ENCODE measurements around the gene INSM1. TPM values are rescaled to one million over a fixed set of nuclear protein-coding genes. Genes with fewer than 3 reads are reported as not detected.
"Not testable (repeated sequence)": the region's sequence is repeated elsewhere in the genome, so short reads cannot be mapped to it uniquely, and the experiment has no call there.

INSM1 gene, protein sequence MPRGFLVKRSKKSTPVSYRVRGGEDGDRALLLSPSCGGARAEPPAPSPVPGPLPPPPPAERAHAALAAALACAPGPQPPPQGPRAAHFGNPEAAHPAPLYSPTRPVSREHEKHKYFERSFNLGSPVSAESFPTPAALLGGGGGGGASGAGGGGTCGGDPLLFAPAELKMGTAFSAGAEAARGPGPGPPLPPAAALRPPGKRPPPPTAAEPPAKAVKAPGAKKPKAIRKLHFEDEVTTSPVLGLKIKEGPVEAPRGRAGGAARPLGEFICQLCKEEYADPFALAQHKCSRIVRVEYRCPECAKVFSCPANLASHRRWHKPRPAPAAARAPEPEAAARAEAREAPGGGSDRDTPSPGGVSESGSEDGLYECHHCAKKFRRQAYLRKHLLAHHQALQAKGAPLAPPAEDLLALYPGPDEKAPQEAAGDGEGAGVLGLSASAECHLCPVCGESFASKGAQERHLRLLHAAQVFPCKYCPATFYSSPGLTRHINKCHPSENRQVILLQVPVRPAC
- polyA plus RNA-seq (ENCODE audit: insufficient read depth in 1 of 5, insufficient read length in 5 of 5, low replicate concordance in 1 of 5) = 1 to 10 TPM in 1 of 5 donors, under 1 TPM in 4; 0.66 to 1.8 (median 0.81) TPM
- long read RNA-seq, donor 1, partial matches to known transcripts = 0 of 4 reads
- long read RNA-seq, donor 1, other reads (novel, unspliced or antisense) = 0 of 4 reads
- long read RNA-seq, donor 2, partial matches to known transcripts = 0 of 1 reads
- long read RNA-seq, donor 2, other reads (novel, unspliced or antisense) = 0 of 1 reads
- long read RNA-seq, donor 3, partial matches to known transcripts = 0 of 1 reads
- long read RNA-seq, donor 3, other reads (novel, unspliced or antisense) = 0 of 1 reads
- long read RNA-seq, donor 4, partial matches to known transcripts = 0 of 3 reads
- long read RNA-seq, donor 4, other reads (novel, unspliced or antisense) = 0 of 3 reads
- long read RNA-seq, donor 5, transcript INSM1-201 (1 exons, 2,829 nt) = major isoform, 5 of 5 reads
- long read RNA-seq, donor 5, partial matches to known transcripts = 0 of 5 reads
- long read RNA-seq, donor 5, other reads (novel, unspliced or antisense) = 0 of 5 reads
- long read RNA-seq, donor 6, transcript INSM1-201 (1 exons, 2,829 nt) = major isoform, 5 of 5 reads
- long read RNA-seq, donor 6, partial matches to known transcripts = 0 of 5 reads
- long read RNA-seq, donor 6, other reads (novel, unspliced or antisense) = 0 of 5 reads
- long read RNA-seq, donor 7, partial matches to known transcripts = 0 of 1 reads
- long read RNA-seq, donor 7, other reads (novel, unspliced or antisense) = 0 of 1 reads
- long read RNA-seq, donor 8, partial matches to known transcripts = 0 of 1 reads
- long read RNA-seq, donor 8, other reads (novel, unspliced or antisense) = 0 of 1 reads

DNA sequence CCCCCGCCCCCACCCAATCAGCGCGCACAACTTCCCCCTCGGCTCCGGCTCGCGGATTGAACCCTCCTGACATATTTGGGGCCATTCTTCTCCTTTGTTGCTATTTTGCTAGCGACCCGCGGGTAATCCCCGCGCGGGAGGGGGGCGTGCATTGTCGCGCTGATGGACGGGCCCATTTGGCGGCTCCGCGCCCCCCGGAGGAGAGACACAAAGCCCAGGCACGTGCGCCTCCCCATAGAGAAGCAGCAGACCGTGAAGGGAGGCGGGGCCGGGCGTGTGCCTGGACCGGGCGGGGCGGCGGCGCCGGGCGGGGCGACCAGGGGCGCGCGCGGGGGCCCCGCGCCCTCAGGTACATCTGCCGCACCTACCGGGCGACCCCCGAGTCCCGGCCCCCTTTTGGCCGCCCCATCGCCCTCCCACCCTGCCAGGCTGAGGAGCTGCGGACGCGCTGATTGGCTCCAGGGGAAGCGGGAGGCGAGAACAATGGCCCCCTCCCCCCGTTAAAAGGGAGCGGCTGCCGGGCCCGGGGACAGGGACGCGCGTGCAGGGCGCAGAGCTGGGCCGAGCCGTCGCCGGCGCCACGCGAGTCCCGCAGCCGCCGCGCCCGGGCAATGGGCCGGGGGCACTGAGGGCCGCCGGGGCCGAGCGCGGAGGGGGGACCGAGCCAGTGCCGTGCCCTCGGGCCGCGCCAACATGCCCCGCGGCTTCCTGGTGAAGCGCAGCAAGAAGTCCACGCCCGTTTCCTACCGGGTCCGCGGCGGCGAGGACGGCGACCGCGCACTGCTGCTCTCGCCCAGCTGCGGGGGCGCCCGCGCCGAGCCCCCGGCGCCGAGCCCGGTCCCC is at the start of gene INSM1:
INSM1 (plus strand) TSS at position 530 of the 843 bp plus-strand sequence; CDS start at position 694, 164 bp downstream.
- no peak for DNase-seq

DNA sequence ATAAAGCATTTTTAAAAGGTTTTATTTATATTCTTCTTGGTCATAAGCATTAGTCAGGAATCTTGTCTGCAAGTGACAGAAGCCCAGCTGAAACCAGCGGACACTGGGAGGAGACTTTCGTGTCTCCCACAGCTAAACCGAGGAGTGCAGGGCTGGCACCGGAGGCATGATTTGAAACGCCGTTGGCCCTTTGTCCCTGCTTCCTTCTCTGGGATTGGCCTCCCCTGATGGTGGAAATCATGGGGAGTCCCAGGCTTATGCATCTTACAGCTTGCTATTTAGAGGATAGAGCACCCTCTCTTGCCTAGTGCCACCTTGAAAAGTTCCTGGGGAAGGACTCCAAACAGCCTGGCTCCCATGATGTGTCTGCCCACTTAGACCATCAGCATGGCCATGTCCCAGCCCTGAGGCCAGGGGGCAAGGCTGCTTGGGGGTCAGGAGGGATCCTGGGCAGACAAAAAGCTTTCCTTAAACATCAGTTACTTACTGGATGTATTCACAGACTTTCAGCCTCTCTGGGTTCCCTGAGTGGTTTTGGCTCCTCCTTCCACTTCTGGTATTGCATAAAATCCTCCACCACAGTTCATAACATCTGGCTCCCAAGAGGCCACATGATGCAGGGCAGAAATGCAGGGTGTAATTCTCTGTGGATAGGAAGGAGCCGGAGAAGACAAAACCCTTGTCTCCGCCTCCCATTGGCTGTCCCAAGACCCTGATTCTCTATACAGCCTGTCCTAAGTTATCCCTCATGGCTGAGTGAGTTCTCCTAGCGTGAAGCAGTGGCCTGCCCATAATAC is 49.3 kb upstream of the INSM1 start:
- DNase-seq = peak; percentile 31 to 46

GRCh38 chr20:20321134-20321533 is 46.8 kb upstream of the INSM1 start:
- no peak for DNase-seq

DNA sequence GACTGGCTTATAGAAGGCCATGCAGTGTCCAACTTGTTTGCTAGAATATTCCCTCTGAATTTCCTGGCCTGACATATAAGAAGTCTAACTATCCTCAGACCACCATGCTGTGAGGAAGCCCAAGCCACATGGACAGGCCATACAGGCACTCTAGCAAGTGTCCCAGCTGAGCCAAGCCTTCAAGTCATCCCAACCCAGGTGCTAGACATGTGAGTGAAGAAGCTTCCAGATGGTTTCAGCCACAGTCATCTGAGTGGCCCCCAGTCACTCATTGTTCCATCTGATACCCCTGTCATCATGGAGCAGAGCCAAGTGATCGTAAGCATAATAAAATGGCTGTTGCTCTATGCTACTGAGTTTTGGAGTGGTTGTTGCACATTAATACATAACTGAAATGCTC is 46.0 kb upstream of the INSM1 start:
- no peak for DNase-seq

DNA sequence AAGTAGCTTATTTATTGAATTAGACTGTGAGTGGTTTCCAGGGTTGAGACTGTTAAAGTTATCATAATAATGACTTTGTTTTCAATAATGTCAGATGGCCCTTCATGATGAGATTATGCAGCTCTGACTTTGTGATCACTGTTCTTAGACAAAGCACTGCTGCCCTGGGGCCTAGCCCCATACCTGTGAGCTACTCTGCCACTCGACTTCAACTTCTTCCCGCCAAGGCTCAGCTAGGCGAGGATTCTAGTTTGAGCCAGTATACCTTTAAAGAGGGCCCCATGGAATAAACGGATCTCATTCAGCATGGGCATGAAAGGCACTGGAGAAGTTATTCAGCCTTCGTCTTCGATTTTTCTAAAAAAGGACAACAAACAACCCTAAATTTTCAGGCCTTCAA is 45.0 kb upstream of the INSM1 start:
- DNase-seq = no peak

DNA sequence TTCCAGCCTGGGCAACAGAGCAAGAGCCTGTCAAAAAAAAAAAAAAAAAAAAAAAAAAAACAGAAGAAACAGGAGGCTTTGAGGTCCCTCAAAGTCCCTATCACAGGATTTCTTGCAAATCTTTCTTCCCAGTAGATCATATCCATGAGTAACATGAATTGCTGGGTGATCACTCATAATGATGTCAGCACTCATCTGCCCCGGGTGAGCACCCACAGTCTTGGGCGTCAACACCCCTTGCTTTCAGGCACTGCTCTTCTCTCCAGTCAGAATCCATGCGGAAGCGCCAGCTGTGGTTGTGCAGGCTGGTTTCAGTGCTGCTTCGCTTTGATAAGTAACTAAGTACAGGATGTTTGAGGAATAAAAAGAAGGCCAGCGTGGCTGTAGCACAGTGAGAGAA is 40.2 kb upstream of the INSM1 start:
- no peak for DNase-seq

DNA sequence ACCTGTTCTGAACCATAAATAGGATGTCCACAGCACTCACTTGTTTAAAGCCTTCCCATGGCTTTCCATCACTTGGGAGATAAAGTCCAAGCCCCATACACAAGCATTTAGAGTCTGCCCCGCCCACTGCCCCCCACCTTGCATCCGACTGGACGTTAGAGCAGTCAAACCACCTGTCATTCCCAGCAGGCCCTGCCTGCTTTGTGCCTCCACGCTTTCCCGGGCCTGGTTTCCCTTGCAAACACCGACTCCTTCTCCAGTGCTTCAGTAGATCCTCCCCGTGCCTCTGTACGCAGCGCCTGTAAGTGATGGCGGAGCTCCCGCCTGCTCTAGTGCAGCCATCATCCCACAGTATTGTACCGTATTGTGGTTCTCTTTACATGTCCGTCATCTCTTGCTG is 38.3 kb upstream of the INSM1 start:
- no peak for DNase-seq

DNA sequence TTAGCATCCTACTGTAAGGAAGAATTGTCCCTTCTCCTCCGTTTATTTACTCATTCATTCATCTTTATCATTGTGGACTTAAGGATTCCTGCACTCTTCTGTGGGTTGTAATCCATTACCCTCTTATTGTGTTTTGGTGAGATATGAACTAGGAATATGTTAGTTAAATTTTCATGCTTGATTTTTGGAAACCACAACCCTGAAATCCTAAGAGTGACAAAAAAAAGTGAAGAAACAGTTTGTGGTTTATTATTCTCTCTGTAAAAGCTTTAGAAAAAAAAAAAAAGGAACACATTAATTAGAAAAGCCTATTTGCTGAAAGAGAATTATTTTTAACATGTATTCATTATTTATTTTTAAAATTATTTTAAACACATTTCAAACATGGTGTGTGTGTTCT is 36.7 kb upstream of the INSM1 start:
- DNase-seq = no peak

DNA sequence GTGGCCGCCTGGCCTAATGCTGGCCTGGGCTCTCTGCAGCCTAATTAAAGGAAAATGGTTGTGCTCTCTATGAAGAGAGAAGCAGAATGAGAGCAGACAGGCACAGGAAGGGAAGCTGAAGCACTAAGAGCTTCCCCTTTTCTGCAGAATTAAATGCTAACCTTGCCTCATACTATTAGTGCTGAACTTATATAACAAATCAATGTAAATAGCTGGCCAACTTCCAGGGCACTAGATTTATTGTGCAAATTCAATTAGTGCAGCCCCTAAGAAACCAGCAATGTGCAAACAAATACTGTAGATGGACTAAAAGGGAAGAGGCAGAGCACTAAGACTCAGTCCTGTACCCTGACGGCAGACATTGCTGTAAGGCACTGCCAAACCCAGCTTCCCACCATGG is 36.1 kb upstream of the INSM1 start:
- DNase-seq = no peak

GRCh38 chr20:20333866-20334265 is 34.0 kb upstream of the INSM1 start:
- DNase-seq = no peak

DNA sequence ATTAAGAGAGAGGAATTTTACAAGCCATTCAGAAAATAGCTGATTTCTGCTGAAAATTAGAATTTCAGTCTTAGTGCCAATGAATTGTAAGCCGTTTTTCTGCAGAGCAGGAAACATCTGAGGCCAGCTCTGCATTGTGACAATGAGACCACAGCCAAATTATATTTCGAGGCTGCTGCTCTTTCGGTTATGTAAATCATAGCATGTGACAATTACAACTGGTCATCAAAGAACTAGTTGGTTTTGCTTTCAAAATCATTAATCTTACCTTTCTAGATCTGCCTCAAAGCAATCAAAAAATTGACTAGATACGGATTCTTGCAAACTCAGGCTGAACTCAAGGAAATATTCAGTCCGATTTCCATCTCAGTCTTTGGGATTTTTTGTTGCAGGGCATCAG is 33.4 kb upstream of the INSM1 start:
- DNase-seq = no peak

DNA sequence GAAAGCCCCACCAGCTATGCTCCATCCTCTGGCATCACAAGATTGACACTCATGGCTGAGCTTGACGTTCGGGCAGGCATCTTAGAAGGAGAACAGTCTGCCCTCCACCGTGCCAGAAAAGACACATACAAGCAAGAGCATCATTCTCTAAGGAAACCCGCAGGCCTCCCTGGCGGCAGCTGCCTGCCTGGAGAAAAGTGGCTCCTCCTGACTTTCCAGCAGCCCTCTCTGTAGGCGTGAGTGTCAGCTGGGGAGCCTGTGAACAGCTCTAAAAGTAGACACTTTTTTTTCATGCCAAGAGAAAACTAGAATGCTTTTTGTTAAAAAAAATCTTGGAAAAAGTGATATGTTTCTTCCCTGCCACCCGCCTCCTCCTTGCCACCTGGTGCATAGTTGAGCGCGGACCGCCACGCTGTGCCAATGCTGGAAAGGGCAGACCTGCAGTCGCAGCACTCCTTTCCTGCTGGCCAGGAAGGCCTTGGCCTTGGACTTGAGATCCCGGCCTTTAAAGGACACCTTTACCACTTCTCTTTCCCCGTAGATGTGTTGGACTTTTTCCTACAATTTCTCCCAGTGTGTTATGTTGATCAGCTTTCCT is 29.7 kb upstream of the INSM1 start:
- no peak for DNase-seq

DNA sequence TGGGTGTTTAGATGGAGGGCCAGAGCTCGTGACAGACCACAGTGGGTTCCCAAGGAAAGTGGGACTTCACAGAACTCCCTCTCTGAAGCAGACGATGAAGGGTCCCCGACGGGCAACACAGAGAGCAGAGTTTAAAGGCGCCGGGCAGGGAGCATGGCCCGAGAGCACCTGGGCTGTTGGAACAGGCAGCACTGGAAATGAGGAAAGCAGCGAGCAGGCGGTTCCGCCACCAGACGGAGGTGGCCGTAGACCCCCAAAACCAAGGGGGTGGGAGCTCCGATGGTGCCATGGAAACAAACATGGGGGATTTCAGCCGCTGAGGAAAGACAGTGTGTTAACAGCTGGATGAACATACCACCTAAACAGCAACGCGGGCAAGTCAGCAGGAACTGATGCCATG is 27.5 kb upstream of the INSM1 start:
- no peak for DNase-seq

DNA sequence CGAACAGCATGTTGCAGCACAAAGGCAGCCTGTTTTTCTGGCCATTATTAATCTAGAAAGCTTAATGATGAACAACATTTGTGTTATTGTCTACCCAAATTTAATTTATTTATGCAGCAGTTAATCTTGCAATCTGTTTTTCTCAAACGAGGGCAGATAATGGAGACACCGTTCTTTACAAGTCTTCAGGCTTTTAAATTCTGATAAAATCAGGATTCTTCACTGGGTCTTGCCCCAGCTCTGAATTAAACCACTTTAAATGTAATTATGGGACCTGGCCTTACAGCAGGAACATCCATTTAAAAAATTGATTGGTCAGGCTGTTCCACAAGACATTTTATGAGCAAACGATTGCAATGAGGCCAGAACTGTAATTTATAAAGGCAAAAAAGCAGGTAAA is 26.5 kb upstream of the INSM1 start:
- no peak for DNase-seq

DNA sequence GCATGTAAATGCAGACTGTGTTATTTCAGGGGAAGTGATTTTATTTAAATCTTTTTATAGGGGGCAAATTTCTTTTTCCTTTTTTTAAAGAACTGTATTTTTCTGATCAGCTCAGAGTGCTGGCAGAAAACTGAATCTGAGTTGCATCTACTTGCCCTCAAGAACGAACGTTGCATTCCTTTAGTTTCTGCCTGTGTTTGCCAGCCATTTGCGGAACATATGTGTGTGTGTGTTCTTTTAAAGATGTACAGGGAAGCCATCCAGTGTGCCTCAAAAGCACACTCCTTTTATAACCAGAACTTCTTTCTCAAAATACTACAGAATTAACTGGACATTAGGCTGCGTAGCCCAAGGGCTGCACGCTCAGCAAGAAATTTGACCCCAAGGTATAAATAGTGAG is 25.8 kb upstream of the INSM1 start:
- DNase-seq = no peak

DNA sequence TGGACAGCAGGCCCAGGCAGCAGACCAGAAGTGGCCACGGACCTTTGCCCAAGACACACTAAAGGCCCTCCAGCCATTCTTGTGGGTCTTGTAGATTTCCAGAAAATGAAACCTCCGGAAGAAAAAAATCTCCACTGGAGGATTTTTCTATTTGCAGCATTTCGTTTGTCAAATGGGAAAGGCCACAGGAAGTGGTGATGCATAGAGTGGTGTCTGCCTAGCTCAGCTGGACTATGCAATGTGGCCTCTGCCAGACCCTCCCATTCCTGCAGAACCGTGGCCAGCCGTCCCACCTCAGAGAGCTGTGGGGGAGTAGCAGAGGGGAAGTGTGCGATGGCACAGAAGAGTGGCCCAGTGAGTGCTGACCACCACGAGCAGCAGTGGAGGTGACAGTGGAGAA is 24.0 kb upstream of the INSM1 start:
- DNase-seq = no peak

GRCh38 chr20:20344476-20344875 is 23.4 kb upstream of the INSM1 start:
- DNase-seq = no peak

- no peak for DNase-seq
Measured at GRCh38 chr20:20353576-20353975, 14.3 kb upstream of the INSM1 start.

- DNase-seq = not testable (repeated sequence)
Measured at GRCh38 chr20:20355503-20355902, 12.4 kb upstream of the INSM1 start.

DNA sequence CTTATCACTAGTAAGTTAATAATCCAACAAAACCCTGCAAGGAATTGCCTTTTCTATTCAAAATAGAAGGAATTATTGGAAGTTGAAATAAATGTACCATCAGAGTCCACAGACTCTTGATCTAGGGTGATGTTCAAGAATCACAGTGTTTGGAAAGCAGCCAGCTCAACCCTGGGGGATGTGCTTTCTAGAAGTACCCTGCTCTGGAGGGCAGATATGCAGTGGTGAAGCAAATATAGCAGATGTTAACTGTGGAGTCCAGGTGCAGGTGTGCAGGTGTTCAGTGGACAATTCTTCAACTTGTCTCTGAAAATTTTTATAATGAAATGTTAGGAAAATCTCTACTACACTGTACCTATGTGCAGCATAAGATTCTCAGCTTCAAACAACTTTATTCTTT is 9.1 kb upstream of the INSM1 start:
- DNase-seq = no peak

Measured in right lung (tissue), 10 donors.